GM12878 (cell line): ENCODE data around the gene DBN1. TPM values are rescaled to one million over a fixed set of nuclear protein-coding genes. Genes with fewer than 3 reads are reported as not detected.

Experiments
- CHD4 ChIP-seq: fragments of 200-600 bp; sonication (generic); IDR thresholded peaks from 2 replicates; pipeline ENCODE4 v1.6.1; 2016; ENCODE audit warnings: mild to moderate bottlenecking
- E4F1 ChIP-seq: fragments of 450-650 bp; IDR thresholded peaks from 2 replicates; pipeline ENCODE4 v1.6.1; 2018; ENCODE audit warnings: borderline replicate concordance, mild to moderate bottlenecking; ENCODE audit not compliant: partially characterized antibody
- EED ChIP-seq: sonication (generic); IDR thresholded peaks from 2 replicates; pipeline ENCODE4 v1.6.1; 2016; ENCODE audit warnings: antibody characterized with exemption, low read depth
- EGR1 ChIP-seq, 2 experiments: IDR thresholded peaks; 1 replicate in 1 of 2; 2 replicates in 1 of 2; pipeline ENCODE4 v1.6.1; 2011 to 2012; ENCODE audit warnings: low read depth in 2 of 2, low read length in 2 of 2, borderline replicate concordance in 1 of 2, mild to moderate bottlenecking in 1 of 2, moderate library complexity in 1 of 2
- FOS ChIP-seq: IDR thresholded peaks from 3 replicates; pipeline ENCODE4 v1.6.1; 2011; ENCODE audit warnings: borderline replicate concordance; ENCODE audit not compliant: insufficient read length; ENCODE audit errors: extremely low read depth
- HDAC6 ChIP-seq: fragments of 200-600 bp; sonication (generic); IDR thresholded peaks from one replicate; pipeline ENCODE4 v1.8.0; 2017; ENCODE audit warnings: antibody characterized with exemption; ENCODE audit not compliant: unreplicated experiment
- PAX5 ChIP-seq: IDR thresholded peaks from 2 replicates; pipeline ENCODE4 v1.6.1; 2011; ENCODE audit warnings: low read depth, low read length, borderline replicate concordance
- RAD51 ChIP-seq: fragments of 450-650 bp; IDR thresholded peaks from 2 replicates; pipeline ENCODE4 v1.6.1; 2016; ENCODE audit warnings: moderate library complexity, mild to moderate bottlenecking, inconsistent platforms
- SMC3 ChIP-seq: IDR thresholded peaks from 2 replicates; pipeline ENCODE4 v1.6.1; 2011; ENCODE audit warnings: low read length, improper control_type of control experiment, borderline replicate concordance
- SPI1 ChIP-seq: IDR thresholded peaks from 2 replicates; pipeline ENCODE4 v1.6.1; 2011; ENCODE audit warnings: low read depth, mild to moderate bottlenecking, low read length, moderate library complexity, borderline replicate concordance; ENCODE audit not compliant: insufficient read depth
- ZNF207 ChIP-seq: fragments of 450-650 bp; IDR thresholded peaks from 2 replicates; pipeline ENCODE4 v1.6.1; 2014; ENCODE audit warnings: antibody characterized with exemption, mild to moderate bottlenecking, borderline replicate concordance
- polyA plus RNA-seq, 11 experiments: library from polyadenylated mRNA; depleted of rRNA in 4 of 11; unstranded in 6 of 11; stranded (reverse) in 5 of 11; fragments of >200 nt; fragmentation: Nextera tagmentation in 4 of 11; fragmentation: Illumina TruSeq in 1 of 11; extraction: Ambion mirVana in 4 of 11; extraction: Trizol in 1 of 11; gene quantifications; 1 replicate in 1 of 11; 2 replicates in 10 of 11; pipeline versions ENCODE4 v1.2.1 to v1.2.3, GENCODE V29; 2011 to 2016; ENCODE audit warnings: inconsistent platforms in 2 of 11, missing spikeins in 2 of 11, low read depth in 1 of 11
- total RNA-seq, 4 experiments: library from RNA; depleted of rRNA in 3 of 4; stranded (reverse); fragments of >200 nt in 3 of 4; fragmentation: Illumina TruSeq in 1 of 4; extraction: Trizol in 1 of 4; gene quantifications; 2 replicates each; pipeline versions ENCODE4 v1.2.1 to v1.2.3, GENCODE V29; 2013 to 2021
- TF ChIP-seq, protein P1 (sequence below): fragments of 450-650 bp; conservative IDR thresholded peaks from 2 replicates; pipeline ENCODE4 v1.6.1; 2017; ENCODE audit warnings: mild to moderate bottlenecking, moderate library complexity
- TF ChIP-seq, protein P2 (sequence below): fragments of 450-650 bp; IDR thresholded peaks from 2 replicates; pipeline ENCODE4 v1.6.1; 2018; ENCODE audit warnings: mild to moderate bottlenecking, low read depth, moderate library complexity; ENCODE audit not compliant: partially characterized antibody
- TF ChIP-seq, protein P3 (sequence below): IDR thresholded peaks from 2 replicates; pipeline ENCODE4 v1.6.1; 2011; ENCODE audit warnings: borderline replicate concordance, low read depth, mild to moderate bottlenecking, moderate library complexity, low read length; ENCODE audit not compliant: insufficient read depth, poor library complexity, severe bottlenecking
- TF ChIP-seq, protein P4 (sequence below): fragments of 150-350 bp; IDR thresholded peaks from 2 replicates; pipeline ENCODE4 v1.6.1; 2016; ENCODE audit warnings: low read depth, low read length

Gene DBN1
- total and polyA plus RNA-seq, 10 of the 15 experiments (the other 5 are each of a cell fraction or from before 2014, with no cell fraction given): 0.18 to 81.0 (median 27.9) TPM

GRCh38 chr5:177431317-177432142 lies 41.9 kb downstream of the DBN1 start (continued):
- TF ChIP-seq, protein P1, sequence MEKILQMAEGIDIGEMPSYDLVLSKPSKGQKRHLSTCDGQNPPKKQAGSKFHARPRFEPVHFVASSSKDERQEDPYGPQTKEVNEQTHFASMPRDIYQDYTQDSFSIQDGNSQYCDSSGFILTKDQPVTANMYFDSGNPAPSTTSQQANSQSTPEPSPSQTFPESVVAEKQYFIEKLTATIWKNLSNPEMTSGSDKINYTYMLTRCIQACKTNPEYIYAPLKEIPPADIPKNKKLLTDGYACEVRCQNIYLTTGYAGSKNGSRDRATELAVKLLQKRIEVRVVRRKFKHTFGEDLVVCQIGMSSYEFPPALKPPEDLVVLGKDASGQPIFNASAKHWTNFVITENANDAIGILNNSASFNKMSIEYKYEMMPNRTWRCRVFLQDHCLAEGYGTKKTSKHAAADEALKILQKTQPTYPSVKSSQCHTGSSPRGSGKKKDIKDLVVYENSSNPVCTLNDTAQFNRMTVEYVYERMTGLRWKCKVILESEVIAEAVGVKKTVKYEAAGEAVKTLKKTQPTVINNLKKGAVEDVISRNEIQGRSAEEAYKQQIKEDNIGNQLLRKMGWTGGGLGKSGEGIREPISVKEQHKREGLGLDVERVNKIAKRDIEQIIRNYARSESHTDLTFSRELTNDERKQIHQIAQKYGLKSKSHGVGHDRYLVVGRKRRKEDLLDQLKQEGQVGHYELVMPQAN: peak; percentile 56; the same call in 1 of the 2 replicates
- TF ChIP-seq, protein P2, sequence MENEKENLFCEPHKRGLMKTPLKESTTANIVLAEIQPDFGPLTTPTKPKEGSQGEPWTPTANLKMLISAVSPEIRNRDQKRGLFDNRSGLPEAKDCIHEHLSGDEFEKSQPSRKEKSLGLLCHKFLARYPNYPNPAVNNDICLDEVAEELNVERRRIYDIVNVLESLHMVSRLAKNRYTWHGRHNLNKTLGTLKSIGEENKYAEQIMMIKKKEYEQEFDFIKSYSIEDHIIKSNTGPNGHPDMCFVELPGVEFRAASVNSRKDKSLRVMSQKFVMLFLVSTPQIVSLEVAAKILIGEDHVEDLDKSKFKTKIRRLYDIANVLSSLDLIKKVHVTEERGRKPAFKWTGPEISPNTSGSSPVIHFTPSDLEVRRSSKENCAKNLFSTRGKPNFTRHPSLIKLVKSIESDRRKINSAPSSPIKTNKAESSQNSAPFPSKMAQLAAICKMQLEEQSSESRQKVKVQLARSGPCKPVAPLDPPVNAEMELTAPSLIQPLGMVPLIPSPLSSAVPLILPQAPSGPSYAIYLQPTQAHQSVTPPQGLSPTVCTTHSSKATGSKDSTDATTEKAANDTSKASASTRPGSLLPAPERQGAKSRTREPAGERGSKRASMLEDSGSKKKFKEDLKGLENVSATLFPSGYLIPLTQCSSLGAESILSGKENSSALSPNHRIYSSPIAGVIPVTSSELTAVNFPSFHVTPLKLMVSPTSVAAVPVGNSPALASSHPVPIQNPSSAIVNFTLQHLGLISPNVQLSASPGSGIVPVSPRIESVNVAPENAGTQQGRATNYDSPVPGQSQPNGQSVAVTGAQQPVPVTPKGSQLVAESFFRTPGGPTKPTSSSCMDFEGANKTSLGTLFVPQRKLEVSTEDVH: no peak
- peak; percentile 94 for TF ChIP-seq PAX5
- TF ChIP-seq FOS: no peak
- no peak for TF ChIP-seq HDAC6
- TF ChIP-seq ZNF207: peak; percentile 69; the same call in 1 of the 2 replicates
- TF ChIP-seq, protein P3, sequence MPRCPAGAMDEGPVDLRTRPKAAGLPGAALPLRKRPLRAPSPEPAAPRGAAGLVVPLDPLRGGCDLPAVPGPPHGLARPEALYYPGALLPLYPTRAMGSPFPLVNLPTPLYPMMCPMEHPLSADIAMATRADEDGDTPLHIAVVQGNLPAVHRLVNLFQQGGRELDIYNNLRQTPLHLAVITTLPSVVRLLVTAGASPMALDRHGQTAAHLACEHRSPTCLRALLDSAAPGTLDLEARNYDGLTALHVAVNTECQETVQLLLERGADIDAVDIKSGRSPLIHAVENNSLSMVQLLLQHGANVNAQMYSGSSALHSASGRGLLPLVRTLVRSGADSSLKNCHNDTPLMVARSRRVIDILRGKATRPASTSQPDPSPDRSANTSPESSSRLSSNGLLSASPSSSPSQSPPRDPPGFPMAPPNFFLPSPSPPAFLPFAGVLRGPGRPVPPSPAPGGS: peak; percentile 5
- no peak; a peak in 1 of 3 replicates for TF ChIP-seq EGR1 (IDR thresholded peaks at IDR 0.05; ENCODE audit: borderline replicate concordance in 1 of 2, low read depth in 2 of 2, low read length in 2 of 2)
- TF ChIP-seq, protein P4, sequence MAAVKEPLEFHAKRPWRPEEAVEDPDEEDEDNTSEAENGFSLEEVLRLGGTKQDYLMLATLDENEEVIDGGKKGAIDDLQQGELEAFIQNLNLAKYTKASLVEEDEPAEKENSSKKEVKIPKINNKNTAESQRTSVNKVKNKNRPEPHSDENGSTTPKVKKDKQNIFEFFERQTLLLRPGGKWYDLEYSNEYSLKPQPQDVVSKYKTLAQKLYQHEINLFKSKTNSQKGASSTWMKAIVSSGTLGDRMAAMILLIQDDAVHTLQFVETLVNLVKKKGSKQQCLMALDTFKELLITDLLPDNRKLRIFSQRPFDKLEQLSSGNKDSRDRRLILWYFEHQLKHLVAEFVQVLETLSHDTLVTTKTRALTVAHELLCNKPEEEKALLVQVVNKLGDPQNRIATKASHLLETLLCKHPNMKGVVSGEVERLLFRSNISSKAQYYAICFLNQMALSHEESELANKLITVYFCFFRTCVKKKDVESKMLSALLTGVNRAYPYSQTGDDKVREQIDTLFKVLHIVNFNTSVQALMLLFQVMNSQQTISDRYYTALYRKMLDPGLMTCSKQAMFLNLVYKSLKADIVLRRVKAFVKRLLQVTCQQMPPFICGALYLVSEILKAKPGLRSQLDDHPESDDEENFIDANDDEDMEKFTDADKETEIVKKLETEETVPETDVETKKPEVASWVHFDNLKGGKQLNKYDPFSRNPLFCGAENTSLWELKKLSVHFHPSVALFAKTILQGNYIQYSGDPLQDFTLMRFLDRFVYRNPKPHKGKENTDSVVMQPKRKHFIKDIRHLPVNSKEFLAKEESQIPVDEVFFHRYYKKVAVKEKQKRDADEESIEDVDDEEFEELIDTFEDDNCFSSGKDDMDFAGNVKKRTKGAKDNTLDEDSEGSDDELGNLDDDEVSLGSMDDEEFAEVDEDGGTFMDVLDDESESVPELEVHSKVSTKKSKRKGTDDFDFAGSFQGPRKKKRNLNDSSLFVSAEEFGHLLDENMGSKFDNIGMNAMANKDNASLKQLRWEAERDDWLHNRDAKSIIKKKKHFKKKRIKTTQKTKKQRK: no peak
- peak; percentile 59; the same call in 1 of the 2 replicates for TF ChIP-seq SPI1
- no peak for TF ChIP-seq RAD51
- no peak for TF ChIP-seq SMC3
- no peak for TF ChIP-seq CHD4
- peak; percentile 96 for TF ChIP-seq EED
- no peak for TF ChIP-seq E4F1
